H1 (cell line): ENCODE measurements around the gene SUSD1. TPM values are rescaled to one million over a fixed set of nuclear protein-coding genes. Genes with fewer than 3 reads are reported as not detected.

Source experiments
- CHD1 ChIP-seq: IDR thresholded peaks from 2 replicates; pipeline ENCODE4 v1.6.1; 2012; ENCODE audit warnings: low read depth, low read length, improper control_type of control experiment
- EZH2 ChIP-seq: fragments of 200-600 bp; sonication (generic); IDR thresholded peaks from 2 replicates; pipeline ENCODE4 v1.7.1; 2012; ENCODE audit warnings: low read depth, mild to moderate bottlenecking, moderate library complexity, low read length, inconsistent platforms; ENCODE audit not compliant: severe bottlenecking
- HDAC2 ChIP-seq, 2 experiments: fragments of 300-600 bp in 1 of 2; sonication (generic) in 1 of 2; IDR thresholded peaks; 2 replicates each; pipeline ENCODE4 v1.6.1; 2011 to 2012; ENCODE audit warnings: low read depth in 2 of 2, low read length in 2 of 2, mild to moderate bottlenecking in 2 of 2, moderate library complexity in 2 of 2, borderline replicate concordance in 1 of 2, inconsistent platforms in 1 of 2
- KDM5A ChIP-seq: fragments of 200-600 bp; IDR thresholded peaks from 2 replicates; pipeline ENCODE4 v1.7.1; 2012; ENCODE audit warnings: mild to moderate bottlenecking, low read length, inconsistent platforms, mixed read lengths
- NANOG ChIP-seq: IDR thresholded peaks from 2 replicates; pipeline ENCODE4 v1.6.1; 2011; ENCODE audit warnings: low read length, low read depth, mild to moderate bottlenecking, inconsistent platforms; ENCODE audit not compliant: insufficient read depth, poor library complexity, severe bottlenecking
- NRF1 ChIP-seq: IDR thresholded peaks from 2 replicates; pipeline ENCODE4 v1.6.1; 2011; ENCODE audit warnings: mild to moderate bottlenecking, low read depth, low read length, improper control_type of control experiment
- SUZ12 ChIP-seq: fragments of 200-600 bp; sonication (generic); IDR thresholded peaks from 2 replicates; pipeline ENCODE4 v1.6.1; 2012; ENCODE audit warnings: mild to moderate bottlenecking, inconsistent platforms, low read length, moderate library complexity, mixed read lengths
- TAF1 ChIP-seq: IDR thresholded peaks from 2 replicates; pipeline ENCODE4 v1.6.1; 2011; ENCODE audit warnings: mild to moderate bottlenecking, low read depth, low read length
- YY1 ChIP-seq: IDR thresholded peaks from 2 replicates; pipeline ENCODE4 v1.6.1; 2011; ENCODE audit warnings: low read depth, mild to moderate bottlenecking, low read length
- polyA plus RNA-seq, 7 experiments: library from polyadenylated mRNA; depleted of rRNA in 3 of 7; stranded (reverse) in 5 of 7; unstranded in 2 of 7; fragments of >200 nt in 5 of 7; fragments of 200-250 nt in 2 of 7; gene quantifications; 1 replicate in 5 of 7; 2 replicates in 1 of 7; 4 replicates in 1 of 7; pipeline versions ENCODE4 v1.2.1 to v1.2.3, GENCODE V29; 2011 to 2013; ENCODE audit warnings: missing spikeins in 2 of 7, mixed read lengths in 2 of 7
- total RNA-seq: library from RNA; stranded (reverse); fragmentation: NEBNext Ultra II Directional; extraction: Animal tissue kit (Norgen Biotek cat#: 25700); gene quantifications from 2 replicates; pipeline ENCODE4 v1.2.1, GENCODE V29; 2021
- TF ChIP-seq, protein P1 (sequence below): fragments of 300-600 bp; sonication (generic); IDR thresholded peaks from 2 replicates; pipeline ENCODE4 v1.7.1; 2012; ENCODE audit warnings: low read length, moderate library complexity, mild to moderate bottlenecking, inconsistent platforms; ENCODE audit not compliant: insufficient replicate concordance
- TF ChIP-seq, protein P2 (sequence below): IDR thresholded peaks from 2 replicates; pipeline ENCODE4 v1.6.1; 2011; ENCODE audit warnings: low read depth, mild to moderate bottlenecking, low read length; ENCODE audit not compliant: insufficient read depth

SUSD1 gene
- total and polyA plus RNA-seq, 2 of the 8 experiments (the other 6 are each of a cell fraction or from before 2014, with no cell fraction given): 2.8 to 7.2 TPM

- TF ChIP-seq, protein P1, sequence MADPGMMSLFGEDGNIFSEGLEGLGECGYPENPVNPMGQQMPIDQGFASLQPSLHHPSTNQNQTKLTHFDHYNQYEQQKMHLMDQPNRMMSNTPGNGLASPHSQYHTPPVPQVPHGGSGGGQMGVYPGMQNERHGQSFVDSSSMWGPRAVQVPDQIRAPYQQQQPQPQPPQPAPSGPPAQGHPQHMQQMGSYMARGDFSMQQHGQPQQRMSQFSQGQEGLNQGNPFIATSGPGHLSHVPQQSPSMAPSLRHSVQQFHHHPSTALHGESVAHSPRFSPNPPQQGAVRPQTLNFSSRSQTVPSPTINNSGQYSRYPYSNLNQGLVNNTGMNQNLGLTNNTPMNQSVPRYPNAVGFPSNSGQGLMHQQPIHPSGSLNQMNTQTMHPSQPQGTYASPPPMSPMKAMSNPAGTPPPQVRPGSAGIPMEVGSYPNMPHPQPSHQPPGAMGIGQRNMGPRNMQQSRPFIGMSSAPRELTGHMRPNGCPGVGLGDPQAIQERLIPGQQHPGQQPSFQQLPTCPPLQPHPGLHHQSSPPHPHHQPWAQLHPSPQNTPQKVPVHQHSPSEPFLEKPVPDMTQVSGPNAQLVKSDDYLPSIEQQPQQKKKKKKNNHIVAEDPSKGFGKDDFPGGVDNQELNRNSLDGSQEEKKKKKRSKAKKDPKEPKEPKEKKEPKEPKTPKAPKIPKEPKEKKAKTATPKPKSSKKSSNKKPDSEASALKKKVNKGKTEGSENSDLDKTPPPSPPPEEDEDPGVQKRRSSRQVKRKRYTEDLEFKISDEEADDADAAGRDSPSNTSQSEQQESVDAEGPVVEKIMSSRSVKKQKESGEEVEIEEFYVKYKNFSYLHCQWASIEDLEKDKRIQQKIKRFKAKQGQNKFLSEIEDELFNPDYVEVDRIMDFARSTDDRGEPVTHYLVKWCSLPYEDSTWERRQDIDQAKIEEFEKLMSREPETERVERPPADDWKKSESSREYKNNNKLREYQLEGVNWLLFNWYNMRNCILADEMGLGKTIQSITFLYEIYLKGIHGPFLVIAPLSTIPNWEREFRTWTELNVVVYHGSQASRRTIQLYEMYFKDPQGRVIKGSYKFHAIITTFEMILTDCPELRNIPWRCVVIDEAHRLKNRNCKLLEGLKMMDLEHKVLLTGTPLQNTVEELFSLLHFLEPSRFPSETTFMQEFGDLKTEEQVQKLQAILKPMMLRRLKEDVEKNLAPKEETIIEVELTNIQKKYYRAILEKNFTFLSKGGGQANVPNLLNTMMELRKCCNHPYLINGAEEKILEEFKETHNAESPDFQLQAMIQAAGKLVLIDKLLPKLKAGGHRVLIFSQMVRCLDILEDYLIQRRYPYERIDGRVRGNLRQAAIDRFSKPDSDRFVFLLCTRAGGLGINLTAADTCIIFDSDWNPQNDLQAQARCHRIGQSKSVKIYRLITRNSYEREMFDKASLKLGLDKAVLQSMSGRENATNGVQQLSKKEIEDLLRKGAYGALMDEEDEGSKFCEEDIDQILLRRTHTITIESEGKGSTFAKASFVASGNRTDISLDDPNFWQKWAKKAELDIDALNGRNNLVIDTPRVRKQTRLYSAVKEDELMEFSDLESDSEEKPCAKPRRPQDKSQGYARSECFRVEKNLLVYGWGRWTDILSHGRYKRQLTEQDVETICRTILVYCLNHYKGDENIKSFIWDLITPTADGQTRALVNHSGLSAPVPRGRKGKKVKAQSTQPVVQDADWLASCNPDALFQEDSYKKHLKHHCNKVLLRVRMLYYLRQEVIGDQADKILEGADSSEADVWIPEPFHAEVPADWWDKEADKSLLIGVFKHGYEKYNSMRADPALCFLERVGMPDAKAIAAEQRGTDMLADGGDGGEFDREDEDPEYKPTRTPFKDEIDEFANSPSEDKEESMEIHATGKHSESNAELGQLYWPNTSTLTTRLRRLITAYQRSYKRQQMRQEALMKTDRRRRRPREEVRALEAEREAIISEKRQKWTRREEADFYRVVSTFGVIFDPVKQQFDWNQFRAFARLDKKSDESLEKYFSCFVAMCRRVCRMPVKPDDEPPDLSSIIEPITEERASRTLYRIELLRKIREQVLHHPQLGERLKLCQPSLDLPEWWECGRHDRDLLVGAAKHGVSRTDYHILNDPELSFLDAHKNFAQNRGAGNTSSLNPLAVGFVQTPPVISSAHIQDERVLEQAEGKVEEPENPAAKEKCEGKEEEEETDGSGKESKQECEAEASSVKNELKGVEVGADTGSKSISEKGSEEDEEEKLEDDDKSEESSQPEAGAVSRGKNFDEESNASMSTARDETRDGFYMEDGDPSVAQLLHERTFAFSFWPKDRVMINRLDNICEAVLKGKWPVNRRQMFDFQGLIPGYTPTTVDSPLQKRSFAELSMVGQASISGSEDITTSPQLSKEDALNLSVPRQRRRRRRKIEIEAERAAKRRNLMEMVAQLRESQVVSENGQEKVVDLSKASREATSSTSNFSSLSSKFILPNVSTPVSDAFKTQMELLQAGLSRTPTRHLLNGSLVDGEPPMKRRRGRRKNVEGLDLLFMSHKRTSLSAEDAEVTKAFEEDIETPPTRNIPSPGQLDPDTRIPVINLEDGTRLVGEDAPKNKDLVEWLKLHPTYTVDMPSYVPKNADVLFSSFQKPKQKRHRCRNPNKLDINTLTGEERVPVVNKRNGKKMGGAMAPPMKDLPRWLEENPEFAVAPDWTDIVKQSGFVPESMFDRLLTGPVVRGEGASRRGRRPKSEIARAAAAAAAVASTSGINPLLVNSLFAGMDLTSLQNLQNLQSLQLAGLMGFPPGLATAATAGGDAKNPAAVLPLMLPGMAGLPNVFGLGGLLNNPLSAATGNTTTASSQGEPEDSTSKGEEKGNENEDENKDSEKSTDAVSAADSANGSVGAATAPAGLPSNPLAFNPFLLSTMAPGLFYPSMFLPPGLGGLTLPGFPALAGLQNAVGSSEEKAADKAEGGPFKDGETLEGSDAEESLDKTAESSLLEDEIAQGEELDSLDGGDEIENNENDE: no peak
- no peak for TF ChIP-seq HDAC2 (IDR thresholded peaks at IDR 0.05; ENCODE audit: borderline replicate concordance in 1 of 2, low read depth in 2 of 2, low read length in 2 of 2)
- no peak for TF ChIP-seq YY1
- no peak for TF ChIP-seq NRF1
- no peak for TF ChIP-seq NANOG
- TF ChIP-seq, protein P2, sequence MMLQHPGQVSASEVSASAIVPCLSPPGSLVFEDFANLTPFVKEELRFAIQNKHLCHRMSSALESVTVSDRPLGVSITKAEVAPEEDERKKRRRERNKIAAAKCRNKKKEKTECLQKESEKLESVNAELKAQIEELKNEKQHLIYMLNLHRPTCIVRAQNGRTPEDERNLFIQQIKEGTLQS: no peak
- no peak for TF ChIP-seq TAF1
- no peak for TF ChIP-seq EZH2
- TF ChIP-seq SUZ12: no peak
- no peak for TF ChIP-seq CHD1
- no peak for TF ChIP-seq KDM5A
Observed at GRCh38 chr9:112041199-112041535, 133.9 kb downstream of the SUSD1 start (continued).
